Mammary epithelial cell (primary cell): Measurements from ENCODE around the gene UBE2S.

ENCODE experiments used
- CTCF ChIP-seq, 2 donors: IDR thresholded peaks in 1 of 2; conservative IDR thresholded peaks in 1 of 2; 2 replicates each; pipeline ENCODE4 v1.5.1; 2011 to 2012; ENCODE audit warnings: inconsistent platforms in 2 of 2, low read length in 2 of 2, mild to moderate bottlenecking in 2 of 2, control low read depth in 1 of 2, low read depth in 1 of 2; ENCODE audit not compliant: insufficient read depth in 1 of 2; ENCODE audit errors: extremely low read depth in 1 of 2
- EZH2 ChIP-seq: IDR thresholded peaks from 2 replicates; pipeline ENCODE4 v1.6.1; 2012; ENCODE audit warnings: low read length, inconsistent platforms, borderline replicate concordance

- TF ChIP-seq CTCF (conservative IDR thresholded peaks at IDR 0.05 in 1 of 2, IDR thresholded peaks at IDR 0.05 in 1 of 2; ENCODE audit: extremely low read depth in 1 of 2, insufficient read depth in 1 of 2, low read depth in 1 of 2, low read length in 2 of 2) = no peak
- TF ChIP-seq EZH2 = no peak
Measured at GRCh38 chr19:55424518-55424917, 16.9 kb upstream of the UBE2S start.
